ENCODE measurements around the gene SCN4A.
A peak's percentile ranks its signal among the peaks of the same experiment; 100 is the strongest.
"Not testable (repeated sequence)": the region's sequence is repeated elsewhere in the genome, so short reads cannot be mapped to it uniquely, and the experiment has no call there.

Gene SCN4A

DNA sequence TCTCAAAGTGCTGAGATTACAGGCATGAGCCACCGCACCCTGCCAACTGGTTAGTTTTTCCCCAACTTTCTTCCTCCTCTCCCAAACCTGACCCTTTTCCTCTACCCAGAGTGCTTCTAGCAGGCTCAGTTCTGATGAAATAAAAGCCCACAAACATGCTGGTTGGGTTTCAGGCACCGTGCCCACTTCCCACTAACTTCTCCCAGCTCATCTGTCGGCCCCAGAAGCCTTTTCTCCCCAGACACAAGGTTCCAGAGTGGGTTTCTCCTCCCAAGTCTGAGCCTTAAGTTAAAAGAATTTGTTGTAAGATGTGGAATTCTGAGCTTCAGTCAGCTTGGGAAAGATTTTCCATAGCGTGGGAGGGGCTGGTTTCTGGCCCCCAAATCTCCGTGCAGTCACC, 11.5 kb upstream of the SCN4A start:
- H3K4me3 ChIP-seq (ENCODE audit: control insufficient read depth, low read depth, low read length) = no peak overlapping the region
- no peak for TF ChIP-seq CTCF (conservative IDR thresholded peaks at IDR 0.05; ENCODE audit: control insufficient read depth, insufficient read depth, low read depth, low read length)
- peak; percentile 61 for DNase-seq (ENCODE audit: low read depth)

DNA sequence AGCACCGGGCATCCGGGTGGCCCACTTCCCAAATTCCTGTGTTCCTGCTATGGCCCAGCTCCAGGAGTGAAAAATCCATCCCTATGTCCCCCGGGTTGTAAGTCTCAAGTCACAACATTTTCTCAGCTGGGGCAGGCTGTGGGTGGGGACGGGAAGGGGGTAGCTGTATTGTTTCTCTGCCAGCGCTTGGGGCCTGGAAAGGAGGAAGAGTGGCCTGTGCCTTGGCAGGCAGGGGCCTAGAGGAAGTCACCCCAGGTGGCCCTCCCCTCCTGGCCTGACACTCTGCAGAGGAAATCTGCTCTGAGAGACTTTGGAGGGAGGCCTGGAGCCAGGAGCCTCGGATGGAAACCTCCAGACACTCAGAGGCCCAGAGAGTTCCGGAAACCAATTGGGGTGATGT, 10.6 kb upstream of the SCN4A start:
- no peak for DNase-seq (ENCODE audit: low read depth)
- H3K4me3 ChIP-seq (ENCODE audit: control insufficient read depth, low read depth, low read length) = no peak overlapping the region
- TF ChIP-seq CTCF (conservative IDR thresholded peaks at IDR 0.05; ENCODE audit: control insufficient read depth, insufficient read depth, low read depth, low read length) = no peak

DNA sequence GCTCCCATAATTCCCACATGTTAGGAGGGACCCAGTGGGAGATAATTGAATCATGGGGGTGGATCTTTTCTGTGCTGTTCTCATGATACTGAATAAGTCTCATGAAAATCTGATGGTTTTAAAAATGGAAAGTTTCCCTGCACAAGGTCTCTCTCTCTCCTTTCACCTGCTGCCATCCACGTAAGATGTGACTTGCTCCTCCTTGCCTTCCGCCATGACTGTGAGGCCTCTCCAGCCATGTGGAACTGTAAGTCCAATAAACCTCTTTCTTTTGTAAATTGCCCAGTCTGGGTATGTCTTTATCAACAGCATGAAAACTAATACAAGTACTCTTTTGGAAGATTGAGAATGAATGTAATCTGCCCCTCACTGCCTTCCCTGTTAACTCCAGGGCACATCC, 9.9 kb upstream of the SCN4A start:
- not testable (repeated sequence) for DNase-seq (ENCODE audit: low read depth); H3K4me3 ChIP-seq (ENCODE audit: control insufficient read depth, low read depth, low read length)

- TF ChIP-seq CTCF (conservative IDR thresholded peaks at IDR 0.05; ENCODE audit: control insufficient read depth, insufficient read depth, low read depth, low read length) = no peak
- DNase-seq (ENCODE audit: low read depth) = no peak
- H3K4me3 ChIP-seq (ENCODE audit: control insufficient read depth, low read depth, low read length) = no peak overlapping the region
Measured at GRCh38 chr17:63978272-63979200, 5.8 kb upstream of the SCN4A start.

DNA sequence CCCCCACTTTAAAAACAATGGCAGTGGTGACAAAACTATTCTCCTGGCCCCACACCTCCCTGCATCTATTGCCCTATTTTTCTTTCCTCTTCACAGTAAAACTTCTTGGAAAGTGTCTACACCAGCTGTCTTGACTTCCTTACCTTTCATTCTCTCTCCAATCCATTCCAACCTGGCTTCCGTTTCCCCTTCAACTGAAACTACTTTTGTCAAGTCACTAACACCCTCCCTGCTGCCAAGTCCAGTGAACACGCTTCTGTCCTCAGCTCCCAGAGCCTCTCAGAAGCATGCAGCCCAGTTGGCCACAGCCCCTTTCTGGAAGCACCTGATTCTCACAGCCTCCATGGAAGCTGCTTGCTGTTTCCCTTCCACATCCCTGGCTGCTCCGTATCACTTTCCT, 4.0 kb upstream of the SCN4A start:
- no peak for TF ChIP-seq CTCF (conservative IDR thresholded peaks at IDR 0.05; ENCODE audit: control insufficient read depth, insufficient read depth, low read depth, low read length)
- DNase-seq (ENCODE audit: low read depth) = no peak
- H3K4me3 ChIP-seq (ENCODE audit: control insufficient read depth, low read depth, low read length) = no peak overlapping the region

DNA sequence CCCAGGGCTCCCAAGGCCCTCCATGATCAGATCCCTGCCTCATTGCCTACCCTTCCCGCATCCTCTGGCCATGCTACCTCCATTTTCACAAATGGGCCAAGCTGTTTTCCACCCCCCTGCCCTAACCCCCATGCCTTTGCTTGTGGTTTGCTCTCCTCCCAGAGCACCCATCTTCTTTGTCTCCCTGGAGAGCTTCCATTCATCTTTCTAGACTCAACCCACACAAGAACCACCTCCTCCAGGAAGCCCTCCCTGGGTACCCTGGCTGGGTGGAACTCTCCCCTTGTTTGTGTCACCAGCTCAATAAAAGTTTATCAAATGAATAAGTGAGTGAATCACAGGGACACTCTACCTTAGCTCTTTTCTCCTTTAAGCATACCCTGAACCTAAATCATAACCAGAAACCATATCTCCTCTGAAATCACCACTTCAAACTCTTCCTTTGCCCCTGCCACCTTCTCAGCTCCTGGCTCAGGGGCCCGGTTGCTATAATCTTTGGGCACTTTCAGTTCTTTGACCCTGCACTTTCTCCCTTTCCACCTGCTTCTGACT, 2.9 kb upstream of the SCN4A start:
- no peak for TF ChIP-seq CTCF (conservative IDR thresholded peaks at IDR 0.05; ENCODE audit: control insufficient read depth, insufficient read depth, low read depth, low read length)
- H3K4me3 ChIP-seq (ENCODE audit: control insufficient read depth, low read depth, low read length) = no peak overlapping the region
- DNase-seq (ENCODE audit: low read depth) = no peak

DNA sequence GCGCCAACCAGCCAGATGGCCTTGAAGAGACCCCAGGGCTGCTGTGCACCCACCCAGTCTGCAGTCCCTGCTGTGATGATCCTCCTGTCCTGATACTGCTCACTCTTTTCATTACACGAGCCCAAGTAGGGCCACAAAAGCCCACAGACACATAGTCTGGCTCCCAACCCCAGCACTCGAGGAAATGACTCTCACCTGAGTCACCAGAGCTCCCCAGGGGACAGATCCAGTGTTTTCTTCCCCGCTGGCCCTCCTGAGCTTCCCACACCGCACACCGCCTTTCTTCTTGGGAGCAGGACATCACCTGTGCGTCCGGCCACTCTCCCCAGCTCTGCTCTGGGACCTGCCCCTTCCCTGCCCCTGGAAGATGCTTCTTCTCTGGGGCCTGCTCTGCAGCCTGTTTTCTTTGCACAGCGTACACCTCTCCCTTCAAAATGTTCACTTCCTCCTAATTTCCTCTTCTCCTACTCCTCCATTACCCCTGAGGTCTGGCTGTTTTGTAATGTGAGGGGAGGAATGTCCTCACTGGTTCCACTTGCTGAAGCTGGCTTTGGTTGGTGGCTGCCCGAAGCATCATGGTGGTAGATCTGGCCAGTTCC, 2.0 kb upstream of the SCN4A start:
- H3K4me3 ChIP-seq (ENCODE audit: control insufficient read depth, low read depth, low read length) = no peak overlapping the region
- DNase-seq (ENCODE audit: low read depth) = peak; percentile 60
- TF ChIP-seq CTCF (conservative IDR thresholded peaks at IDR 0.05; ENCODE audit: control insufficient read depth, insufficient read depth, low read depth, low read length) = no peak

Data from fibroblast of mammary gland (primary cell).